ENCODE measurements around the gene SPACA4.

SPACA4 gene

GRCh38 chr19:48598996-48599700 is 7.4 kb upstream of the SPACA4 start:
- DNase-seq: no peak

GRCh38 chr19:48600679-48601417 is 5.7 kb upstream of the SPACA4 start:
- DNase-seq: no peak

GRCh38 chr19:48603001-48603400 is 3.5 kb upstream of the SPACA4 start:
- no peak for DNase-seq

GRCh38 chr19:48603449-48603848 is 3.1 kb upstream of the SPACA4 start:
- no peak for DNase-seq

- no peak for DNase-seq
Measured at GRCh38 chr19:48603850-48604249, 2.7 kb upstream of the SPACA4 start.

- DNase-seq: no peak
Measured at GRCh38 chr19:48607359-48607755, 815 bp downstream of the SPACA4 start.

- DNase-seq: peak; percentile 57
Measured at GRCh38 chr19:48608798-48609263, 2.3 kb downstream of the SPACA4 start.

GRCh38 chr19:48609571-48610108 is 3.1 kb downstream of the SPACA4 start:
- DNase-seq: no peak

GRCh38 chr19:48611872-48612271 is 5.3 kb downstream of the SPACA4 start:
- DNase-seq: no peak

GRCh38 chr19:48613024-48613851 is 6.7 kb downstream of the SPACA4 start:
- no peak for DNase-seq

GRCh38 chr19:48613852-48614435 is 7.4 kb downstream of the SPACA4 start:
- DNase-seq: peak; percentile 55

GRCh38 chr19:48614436-48615230 is 8.1 kb downstream of the SPACA4 start, which contains the start of gene FAM83E:
Gene FAM83E, minus strand, starts transcription at chr19:48615076. Its CDS starts 1,704 bp downstream, at chr19:48613372.
- DNase-seq: no peak

GRCh38 chr19:48615231-48616040 is 8.9 kb downstream of the SPACA4 start:
- DNase-seq: no peak

- no peak for DNase-seq
Measured at GRCh38 chr19:48616041-48616436, 9.5 kb downstream of the SPACA4 start.

GRCh38 chr19:48616491-48617056 is 10.0 kb downstream of the SPACA4 start:
- DNase-seq: no peak

- DNase-seq: no peak
Measured at GRCh38 chr19:48617146-48617937, 10.8 kb downstream of the SPACA4 start.

- no peak for DNase-seq
Measured at GRCh38 chr19:48618278-48618915, 11.9 kb downstream of the SPACA4 start.

GRCh38 chr19:48618916-48619691 is 12.6 kb downstream of the SPACA4 start, which contains the start of the genes RPL18 and SPHK2:
Gene RPL18, minus strand, starts transcription at chr19:48619178. Its CDS starts 35 bp downstream, at chr19:48619143.
Gene SPHK2, plus strand, starts transcription at chr19:48619506. Its CDS starts 1,009 bp downstream, at chr19:48620515.
- DNase-seq: peak; percentile 95

Measured in stimulated activated CD8-positive, alpha-beta memory T cell treated with anti-CD3 and anti-CD28 coated beads, Interleukin-4, amount 100 ng/mL, for 48 hours (primary cell).